HEK293 (cell line): ENCODE data around the gene TM2D1.

Experiments used
- ZNF791 ChIP-seq: fragments of 450-650 bp; formaldehyde crosslinking; IDR thresholded peaks from 2 replicates; pipeline ENCODE4 v1.5.1; 2016; ENCODE audit warnings: missing biosample characterization, missing genetic modification characterization
- TF ChIP-seq, protein P1 (sequence below): fragments of 450-650 bp; formaldehyde crosslinking; IDR thresholded peaks from 2 replicates; pipeline ENCODE4 v1.5.1; 2016; ENCODE audit warnings: missing biosample characterization, missing genetic modification characterization

DNA sequence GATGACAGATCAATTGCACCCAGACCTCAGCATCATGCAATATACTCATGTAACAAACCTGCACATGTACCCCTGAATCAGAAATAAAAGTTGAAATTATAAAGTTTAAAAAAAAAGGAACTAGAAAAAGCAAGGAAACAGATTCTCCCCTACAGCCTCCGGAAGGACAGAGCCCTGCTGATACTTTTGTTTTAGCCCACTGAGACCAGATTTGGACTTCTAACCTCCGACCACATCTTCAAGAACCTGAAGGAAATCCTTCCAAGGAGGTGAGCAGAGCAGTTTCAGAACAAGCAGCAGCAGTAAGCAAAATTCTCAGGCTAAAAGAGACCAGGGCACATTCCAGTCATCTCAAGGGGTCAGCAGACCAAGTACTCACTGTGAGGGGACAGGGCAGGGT is 54.5 kb downstream of the TM2D1 start:
- no peak for TF ChIP-seq ZNF791 (tag by site-specific recombination)
- TF ChIP-seq, protein P1, sequence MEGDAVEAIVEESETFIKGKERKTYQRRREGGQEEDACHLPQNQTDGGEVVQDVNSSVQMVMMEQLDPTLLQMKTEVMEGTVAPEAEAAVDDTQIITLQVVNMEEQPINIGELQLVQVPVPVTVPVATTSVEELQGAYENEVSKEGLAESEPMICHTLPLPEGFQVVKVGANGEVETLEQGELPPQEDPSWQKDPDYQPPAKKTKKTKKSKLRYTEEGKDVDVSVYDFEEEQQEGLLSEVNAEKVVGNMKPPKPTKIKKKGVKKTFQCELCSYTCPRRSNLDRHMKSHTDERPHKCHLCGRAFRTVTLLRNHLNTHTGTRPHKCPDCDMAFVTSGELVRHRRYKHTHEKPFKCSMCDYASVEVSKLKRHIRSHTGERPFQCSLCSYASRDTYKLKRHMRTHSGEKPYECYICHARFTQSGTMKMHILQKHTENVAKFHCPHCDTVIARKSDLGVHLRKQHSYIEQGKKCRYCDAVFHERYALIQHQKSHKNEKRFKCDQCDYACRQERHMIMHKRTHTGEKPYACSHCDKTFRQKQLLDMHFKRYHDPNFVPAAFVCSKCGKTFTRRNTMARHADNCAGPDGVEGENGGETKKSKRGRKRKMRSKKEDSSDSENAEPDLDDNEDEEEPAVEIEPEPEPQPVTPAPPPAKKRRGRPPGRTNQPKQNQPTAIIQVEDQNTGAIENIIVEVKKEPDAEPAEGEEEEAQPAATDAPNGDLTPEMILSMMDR (tag by site-specific recombination) = no peak
